ENCODE data around the gene DDX1. TPM values are rescaled to one million over a fixed set of nuclear protein-coding genes. Genes with fewer than 3 reads are reported as not detected.

Gene DDX1
- total and polyA plus RNA-seq, 9 of the 15 experiments (the other 6 are each of a cell fraction or from before 2014, with no cell fraction given): 116 to 277 (median 232) TPM

GRCh38 chr2:15591692-15592463, at the start of gene DDX1 (continued):
- TF ChIP-seq NCOA2 (IDR thresholded peaks at IDR 0.05; ENCODE audit: partially characterized antibody in 2 of 2) (no peak), ZNF239 (CRISPR knock-in tag; IDR thresholded peaks at IDR 0.05) (peak; percentile 53), ZNF184 (CRISPR knock-in tag; IDR thresholded peaks at IDR 0.05) (no peak), ZBTB1 (CRISPR knock-in tag; IDR thresholded peaks at IDR 0.05; ENCODE audit: borderline replicate concordance, low read depth) (peak; percentile 84), PHF21A (IDR thresholded peaks at IDR 0.05; ENCODE audit: borderline replicate concordance, low read depth) (peak; percentile 54; the same call in 1 of the 2 replicates), ZNF253 (CRISPR knock-in tag; conservative IDR thresholded peaks at IDR 0.05) (no peak), TCF3 (CRISPR knock-in tag; IDR thresholded peaks at IDR 0.05) (no peak; the same call in 1 of the 2 replicates), MAFG (tag; conservative IDR thresholded peaks at IDR 0.05) (no peak), L3MBTL2 (IDR thresholded peaks at IDR 0.05) (peak; percentile 78), ZFP91 (CRISPR knock-in tag; IDR thresholded peaks at IDR 0.05) (0 out of 2 replicates have a peak, but pooled peaks have one; percentile 58), SIX5 (IDR thresholded peaks at IDR 0.05; ENCODE audit: borderline replicate concordance in 1 of 2, insufficient read depth in 1 of 2, low read depth in 1 of 2, low read length in 2 of 2) (peak; percentile 36 to 49; a peak in 2 of 4 replicates), NEUROD1 (IDR thresholded peaks at IDR 0.05; ENCODE audit: borderline replicate concordance, low read depth, low read length, partially characterized antibody) (peak; percentile 64), MYC (IDR thresholded peaks at IDR 0.05; ENCODE audit: low read depth, low read length) (peak; percentile 98; the same call in 1 of the 2 replicates), MYC (CRISPR knock-in tag; IDR thresholded peaks at IDR 0.05; ENCODE audit: borderline replicate concordance, low read depth) (peak; percentile 79), CGGBP1 (CRISPR knock-in tag; IDR thresholded peaks at IDR 0.05) (peak; percentile 67; the same call in 1 of the 2 replicates), CC2D1A (IDR thresholded peaks at IDR 0.05) (no peak), EP400 (IDR thresholded peaks at IDR 0.05) (peak; percentile 98), MECOM (CRISPR knock-in tag; IDR thresholded peaks at IDR 0.05) (no peak), POLR2A (conservative IDR thresholded peaks at IDR 0.05) (peak; percentile 95), ZNF232 (CRISPR knock-in tag; IDR thresholded peaks at IDR 0.05) (peak; percentile 70; the same call in 1 of the 2 replicates), ZFP36 (IDR thresholded peaks at IDR 0.05; ENCODE audit: low read depth, low read length, partially characterized antibody) (peak; percentile 18), SMC3 (conservative IDR thresholded peaks at IDR 0.05; ENCODE audit: insufficient read depth, low read depth, low read length) (no peak), NKRF (IDR thresholded peaks at IDR 0.05; ENCODE audit: borderline replicate concordance) (peak; percentile 81; the same call in 1 of the 2 replicates)
- TF ChIP-seq, protein P1, sequence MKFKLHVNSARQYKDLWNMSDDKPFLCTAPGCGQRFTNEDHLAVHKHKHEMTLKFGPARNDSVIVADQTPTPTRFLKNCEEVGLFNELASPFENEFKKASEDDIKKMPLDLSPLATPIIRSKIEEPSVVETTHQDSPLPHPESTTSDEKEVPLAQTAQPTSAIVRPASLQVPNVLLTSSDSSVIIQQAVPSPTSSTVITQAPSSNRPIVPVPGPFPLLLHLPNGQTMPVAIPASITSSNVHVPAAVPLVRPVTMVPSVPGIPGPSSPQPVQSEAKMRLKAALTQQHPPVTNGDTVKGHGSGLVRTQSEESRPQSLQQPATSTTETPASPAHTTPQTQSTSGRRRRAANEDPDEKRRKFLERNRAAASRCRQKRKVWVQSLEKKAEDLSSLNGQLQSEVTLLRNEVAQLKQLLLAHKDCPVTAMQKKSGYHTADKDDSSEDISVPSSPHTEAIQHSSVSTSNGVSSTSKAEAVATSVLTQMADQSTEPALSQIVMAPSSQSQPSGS (CRISPR knock-in tag; IDR thresholded peaks at IDR 0.05): no peak; the same call in 1 of the 2 replicates

Data from K562 (cell line).